GM13976 (cell line): Measurements from ENCODE around the gene FIBCD1.

ENCODE experiments used
- DNase-seq: peaks from one replicate; pipeline ENCODE4 v3.0.0; 2012; ENCODE audit warnings: low spot score
- in situ Hi-C: fragments of 300-500 bp; cut with MboI; formaldehyde crosslinking; loops from one replicate; pipeline ENCODE4 v1.12.0; 2022; ENCODE audit warnings: low sequenced_read_pairs, mixed read lengths, inconsistent platforms; ENCODE audit not compliant: unreplicated experiment
- TF ChIP-seq, protein P1 (sequence below): IDR thresholded peaks from 2 replicates; pipeline ENCODE4 v1.5.1; 2012; ENCODE audit warnings: borderline replicate concordance, mild to moderate bottlenecking; ENCODE audit not compliant: insufficient read depth; ENCODE audit errors: extremely low read depth, missing control alignments, control extremely low read depth

Gene FIBCD1

DNA sequence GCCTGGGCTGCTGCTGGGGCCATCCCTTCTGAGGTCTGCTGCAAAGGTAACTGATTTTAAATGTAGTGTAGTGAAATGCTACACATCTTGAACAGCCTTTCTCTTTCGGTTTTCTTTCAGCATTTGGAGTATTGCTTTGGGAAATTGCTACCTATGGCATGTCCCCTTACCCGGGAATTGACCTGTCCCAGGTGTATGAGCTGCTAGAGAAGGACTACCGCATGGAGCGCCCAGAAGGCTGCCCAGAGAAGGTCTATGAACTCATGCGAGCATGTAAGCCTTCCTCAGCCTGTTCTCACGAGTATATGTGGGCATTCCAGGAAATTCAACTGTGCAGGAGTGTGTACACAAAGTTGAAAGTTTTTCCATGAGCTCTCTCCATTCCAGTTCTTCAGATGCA, 60.8 kb downstream of the FIBCD1 start:
- TF ChIP-seq, protein P1, sequence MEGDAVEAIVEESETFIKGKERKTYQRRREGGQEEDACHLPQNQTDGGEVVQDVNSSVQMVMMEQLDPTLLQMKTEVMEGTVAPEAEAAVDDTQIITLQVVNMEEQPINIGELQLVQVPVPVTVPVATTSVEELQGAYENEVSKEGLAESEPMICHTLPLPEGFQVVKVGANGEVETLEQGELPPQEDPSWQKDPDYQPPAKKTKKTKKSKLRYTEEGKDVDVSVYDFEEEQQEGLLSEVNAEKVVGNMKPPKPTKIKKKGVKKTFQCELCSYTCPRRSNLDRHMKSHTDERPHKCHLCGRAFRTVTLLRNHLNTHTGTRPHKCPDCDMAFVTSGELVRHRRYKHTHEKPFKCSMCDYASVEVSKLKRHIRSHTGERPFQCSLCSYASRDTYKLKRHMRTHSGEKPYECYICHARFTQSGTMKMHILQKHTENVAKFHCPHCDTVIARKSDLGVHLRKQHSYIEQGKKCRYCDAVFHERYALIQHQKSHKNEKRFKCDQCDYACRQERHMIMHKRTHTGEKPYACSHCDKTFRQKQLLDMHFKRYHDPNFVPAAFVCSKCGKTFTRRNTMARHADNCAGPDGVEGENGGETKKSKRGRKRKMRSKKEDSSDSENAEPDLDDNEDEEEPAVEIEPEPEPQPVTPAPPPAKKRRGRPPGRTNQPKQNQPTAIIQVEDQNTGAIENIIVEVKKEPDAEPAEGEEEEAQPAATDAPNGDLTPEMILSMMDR = no peak
- DNase-seq = no peak
- in situ Hi-C loops = loop anchor here (10.0 kb wide), 1 partner anchor 57 kb away; the partner anchor contains the start of gene FIBCD1

DNA sequence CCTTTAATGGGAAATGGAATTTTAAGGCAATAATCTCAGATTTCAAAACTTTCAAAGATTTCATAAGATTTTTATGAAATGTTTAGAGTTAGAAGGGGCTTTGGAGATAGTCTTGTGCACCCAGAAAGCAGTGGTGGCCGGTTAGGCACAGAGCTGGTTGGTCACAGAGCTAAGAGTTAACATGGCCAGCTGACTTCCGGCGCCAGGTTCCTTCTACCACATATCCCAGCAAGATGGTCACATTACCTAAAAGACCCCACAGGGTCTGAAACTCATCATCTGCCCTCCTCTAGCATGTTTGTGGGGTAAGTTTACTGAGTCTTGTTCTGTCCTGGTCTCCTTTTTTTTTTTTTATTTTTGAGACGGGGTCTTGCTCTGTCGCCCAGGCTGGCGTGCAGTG, 61.7 kb downstream of the FIBCD1 start:
- TF ChIP-seq, protein P1 = no peak
- in situ Hi-C loops = loop anchor here (10.0 kb wide), 1 partner anchor 58 kb away; the partner anchor contains the start of gene FIBCD1
- DNase-seq = no peak

DNA sequence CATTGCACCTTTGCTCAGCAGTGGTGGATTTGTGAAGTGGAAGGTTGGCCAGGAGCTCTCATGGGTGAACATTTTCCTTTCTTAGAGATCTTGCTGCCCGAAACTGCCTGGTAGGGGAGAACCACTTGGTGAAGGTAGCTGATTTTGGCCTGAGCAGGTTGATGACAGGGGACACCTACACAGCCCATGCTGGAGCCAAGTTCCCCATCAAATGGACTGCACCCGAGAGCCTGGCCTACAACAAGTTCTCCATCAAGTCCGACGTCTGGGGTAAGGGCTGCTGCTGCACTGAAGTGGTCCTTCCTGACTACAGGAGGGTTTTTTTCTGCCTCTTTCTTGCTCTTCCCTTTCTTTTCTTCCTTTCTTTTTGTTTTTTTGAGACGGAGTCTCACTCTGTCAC, 64.3 kb downstream of the FIBCD1 start:
- no peak for DNase-seq
- in situ Hi-C loops = loop anchor here (10.0 kb wide), 1 partner anchor 60 kb away; the partner anchor contains the start of gene FIBCD1
- TF ChIP-seq, protein P1 = no peak

- TF ChIP-seq, protein P1 = no peak
- DNase-seq = no peak
- in situ Hi-C loops = loop anchor here (10.0 kb wide), 1 partner anchor 61 kb away; the partner anchor contains the start of gene FIBCD1
Measured at GRCh38 chr9:130873966-130874365, 65.1 kb downstream of the FIBCD1 start.

DNA sequence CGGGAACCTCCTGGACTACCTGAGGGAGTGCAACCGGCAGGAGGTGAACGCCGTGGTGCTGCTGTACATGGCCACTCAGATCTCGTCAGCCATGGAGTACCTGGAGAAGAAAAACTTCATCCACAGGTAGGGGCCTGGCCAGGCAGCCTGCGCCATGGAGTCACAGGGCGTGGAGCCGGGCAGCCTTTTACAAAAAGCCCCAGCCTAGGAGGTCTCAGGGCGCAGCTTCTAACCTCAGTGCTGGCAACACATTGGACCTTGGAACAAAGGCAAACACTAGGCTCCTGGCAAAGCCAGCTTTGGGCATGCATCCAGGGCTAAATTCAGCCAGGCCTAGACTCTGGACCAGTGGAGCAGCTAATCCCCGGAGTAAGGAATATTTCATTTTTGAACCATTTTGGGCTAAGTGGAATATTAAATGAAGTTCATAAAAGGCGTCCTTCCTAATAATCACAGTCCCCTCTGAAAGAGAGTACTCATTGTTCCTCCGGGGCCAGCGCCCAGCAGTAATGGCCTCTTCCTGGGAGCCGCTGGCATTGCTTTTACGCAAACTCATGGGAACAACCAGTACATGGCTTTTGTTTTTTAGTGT, 66.0 kb downstream of the FIBCD1 start:
- TF ChIP-seq, protein P1 = no peak
- in situ Hi-C loops = loop anchor here (10.0 kb wide), 1 partner anchor 62 kb away; the partner anchor contains the start of gene FIBCD1
- DNase-seq = no peak

DNA sequence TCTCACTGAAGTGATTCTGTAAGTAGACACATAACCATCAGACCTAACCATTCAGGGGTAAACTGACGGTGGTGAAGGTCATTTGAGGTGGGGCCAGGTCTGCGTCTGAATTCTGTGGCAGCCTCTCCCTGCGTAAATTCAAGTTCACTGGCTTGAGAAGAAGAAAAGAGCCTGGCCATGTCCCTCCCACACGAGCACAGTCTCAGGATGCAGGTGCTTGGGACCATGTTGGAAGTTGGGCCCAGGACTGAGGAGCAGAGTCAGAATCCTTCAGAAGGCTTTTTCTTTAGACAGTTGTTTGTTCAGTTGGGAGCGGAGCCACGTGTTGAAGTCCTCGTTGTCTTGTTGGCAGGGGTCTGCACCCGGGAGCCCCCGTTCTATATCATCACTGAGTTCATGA, 66.5 kb downstream of the FIBCD1 start:
- no peak for DNase-seq
- in situ Hi-C loops = loop anchor here (10.0 kb wide), 1 partner anchor 62 kb away; the partner anchor contains the start of gene FIBCD1
- TF ChIP-seq, protein P1 = no peak
